NK-92 treated with Interleukin-12 subunit alpha and Interleukin-12 subunit beta, amount 100 ng/mL, for 24 hours (cell line): ENCODE data around the gene PEDS1.
A peak's percentile ranks its signal among the peaks of the same experiment; 100 is the strongest.
"Not testable (repeated sequence)": the region's sequence is repeated elsewhere in the genome, so short reads cannot be mapped to it uniquely, and the experiment has no call there.

ENCODE experiments used
- DNase-seq: peaks from one replicate; lab custom pipeline; 2025; lab: John Stamatoyannopoulos, UW

Gene PEDS1

GRCh38 chr20:50135157-50135556 is 18.4 kb downstream of the PEDS1 start:
- not testable (repeated sequence) for DNase-seq

- DNase-seq, result no peak
These were observed 19.9 kb downstream of the PEDS1 start for GRCh38 chr20:50133474-50134217.

GRCh38 chr20:50133041-50133440 is 20.5 kb downstream of the PEDS1 start:
- DNase-seq, result no peak

GRCh38 chr20:50130995-50131394 is 22.5 kb downstream of the PEDS1 start:
- DNase-seq, result no peak

- DNase-seq, result no peak
These were observed 23.2 kb downstream of the PEDS1 start for GRCh38 chr20:50130356-50130723.

- no peak for DNase-seq
These were observed 23.7 kb downstream of the PEDS1 start for GRCh38 chr20:50129662-50130355.

- no peak for DNase-seq
These were observed 25.0 kb downstream of the PEDS1 start for GRCh38 chr20:50128520-50128905.

GRCh38 chr20:50127587-50128519 is 25.7 kb downstream of the PEDS1 start:
- no peak for DNase-seq

- DNase-seq, result no peak
These were observed 26.9 kb downstream of the PEDS1 start for GRCh38 chr20:50126662-50127061.

GRCh38 chr20:50125279-50125678 is 28.2 kb downstream of the PEDS1 start:
- no peak for DNase-seq

- no peak for DNase-seq
These were observed 29.0 kb downstream of the PEDS1 start for GRCh38 chr20:50124496-50124895.

GRCh38 chr20:50123418-50123817 is 30.1 kb downstream of the PEDS1 start:
- no peak for DNase-seq

- no peak for DNase-seq
These were observed 30.8 kb downstream of the PEDS1 start for GRCh38 chr20:50122763-50123162.

- DNase-seq, result no peak
These were observed 31.7 kb downstream of the PEDS1 start for GRCh38 chr20:50121858-50122271.

GRCh38 chr20:50120935-50121693 is 32.4 kb downstream of the PEDS1 start:
- DNase-seq, result peak; percentile 25

GRCh38 chr20:50118203-50118602 is 35.3 kb downstream of the PEDS1 start:
- no peak for DNase-seq

GRCh38 chr20:50116368-50116999 is 37.0 kb downstream of the PEDS1 start:
- no peak for DNase-seq

- peak; percentile 87 for DNase-seq
These were observed 37.7 kb downstream of the PEDS1 start for GRCh38 chr20:50115591-50116367.

- no peak for DNase-seq
These were observed 38.4 kb downstream of the PEDS1 start for GRCh38 chr20:50115041-50115512.
